PFSK-1 (cell line): ENCODE measurements around the gene SRRM1.

Experiments
- FOXP2 ChIP-seq: optimal IDR thresholded peaks from 2 replicates; pipeline ENCODE3; 2011; ENCODE audit warnings: borderline replicate concordance, control low read depth, inconsistent platforms; ENCODE audit not compliant: insufficient read depth; ENCODE audit errors: extremely low read length, extremely low read depth
- POLR2AphosphoS5 ChIP-seq: IDR thresholded peaks from 2 replicates; pipeline ENCODE4 v1.6.1; 2012; ENCODE audit warnings: low read depth, mild to moderate bottlenecking, control low read depth, low read length, moderate library complexity
- REST ChIP-seq, 2 experiments: IDR thresholded peaks; 2 replicates each; pipeline versions ENCODE4 v1.6.1 to v1.8.0; 2011 to 2012; ENCODE audit warnings: low read depth in 2 of 2, low read length in 2 of 2, control low read depth in 1 of 2, inconsistent platforms in 1 of 2, mild to moderate bottlenecking in 1 of 2, moderate library complexity in 1 of 2; ENCODE audit not compliant: insufficient read depth in 1 of 2
- SIN3A ChIP-seq: IDR thresholded peaks from 2 replicates; pipeline ENCODE4 v1.6.1; 2012; ENCODE audit warnings: mild to moderate bottlenecking, low read length, moderate library complexity, borderline replicate concordance; ENCODE audit not compliant: insufficient read depth
- TAF1 ChIP-seq: IDR thresholded peaks from 2 replicates; pipeline ENCODE4 v1.6.1; 2012; ENCODE audit warnings: low read length, control low read depth, borderline replicate concordance; ENCODE audit not compliant: insufficient read depth

The SRRM1 gene

GRCh38 chr1:24720152-24720551 is 77.0 kb downstream of the SRRM1 start:
- no peak for TF ChIP-seq TAF1
- TF ChIP-seq SIN3A, result no peak
- no peak for TF ChIP-seq POLR2AphosphoS5
- TF ChIP-seq REST (IDR thresholded peaks at IDR 0.05; ENCODE audit: insufficient read depth in 1 of 2, low read depth in 2 of 2, low read length in 2 of 2), result peak in 1 of 2 experiments; percentile 46; a peak in 1 of 4 replicates
- TF ChIP-seq FOXP2, result peak; percentile 98

- no peak for TF ChIP-seq SIN3A
- no peak for TF ChIP-seq TAF1
- no peak for TF ChIP-seq POLR2AphosphoS5
- TF ChIP-seq FOXP2, result no peak
- TF ChIP-seq REST (IDR thresholded peaks at IDR 0.05; ENCODE audit: insufficient read depth in 1 of 2, low read depth in 2 of 2, low read length in 2 of 2), result no peak
Observed at GRCh38 chr1:24721533-24721932, 78.4 kb downstream of the SRRM1 start.
